ENCODE data around the gene TMEM140.
A peak's percentile ranks its signal among the peaks of the same experiment; 100 is the strongest.
"Not testable (repeated sequence)": the region's sequence is repeated elsewhere in the genome, so short reads cannot be mapped to it uniquely, and the experiment has no call there.

TMEM140 gene

GRCh38 chr7:135168489-135169140 lies 20.7 kb downstream of the TMEM140 start:
- TF ChIP-seq CTCF (IDR thresholded peaks at IDR 0.05) = no peak
- DNase-seq (ENCODE audit: low spot score) = no peak
- Histone ChIP-seq H3K27ac (peak overlapping the region; percentile 85 to 95), H3K4me3 (peak overlapping the region; percentile 86)

GRCh38 chr7:135169141-135169963 lies 21.5 kb downstream of the TMEM140 start:
- DNase-seq (ENCODE audit: low spot score) = no peak
- TF ChIP-seq CTCF (IDR thresholded peaks at IDR 0.05) = no peak
- peak overlapping the region; percentile 85 to 95 for H3K27ac ChIP-seq
- peak overlapping the region; percentile 86 for H3K4me3 ChIP-seq

- DNase-seq (ENCODE audit: low spot score) = no peak
Observed at GRCh38 chr7:135169964-135170273, 22.0 kb downstream of the TMEM140 start.

GRCh38 chr7:135170274-135170997 lies 22.6 kb downstream of the TMEM140 start, which contains the start of gene CYREN:
TSS of gene CYREN (minus strand) at chr7:135170707. CDS start at chr7:135168922, 1,785 bp downstream.
- TF ChIP-seq CTCF (IDR thresholded peaks at IDR 0.05) = peak; percentile 55
- DNase-seq (ENCODE audit: low spot score) = peak; percentile 97
- Histone ChIP-seq H3K4me3 (peak within 1 kb of the TSS; percentile 86), H3K27ac (peak within 1 kb of the TSS; percentile 85 to 95)

More at GRCh38 chr7:135169964-135170273, 22.0 kb downstream of the TMEM140 start:
- peak overlapping the region; percentile 85 to 95 for H3K27ac ChIP-seq
- H3K4me3 ChIP-seq = peak overlapping the region; percentile 86
- TF ChIP-seq CTCF (IDR thresholded peaks at IDR 0.05) = no peak

- Histone ChIP-seq H3K4me3 (peak overlapping the region; percentile 86), H3K27ac (peak overlapping the region; percentile 85 to 95)
- DNase-seq (ENCODE audit: low spot score) = not testable (repeated sequence)
- peak; percentile 6 for TF ChIP-seq CTCF (IDR thresholded peaks at IDR 0.05)
Observed at GRCh38 chr7:135170998-135171481, 23.2 kb downstream of the TMEM140 start.

- peak; percentile 85 for DNase-seq (ENCODE audit: low spot score)
- Histone ChIP-seq H3K27ac (peak overlapping the region; percentile 85 to 95), H3K4me3 (peak overlapping the region; percentile 54)
Observed at GRCh38 chr7:135171581-135172291, 23.9 kb downstream of the TMEM140 start.

- H3K4me3 ChIP-seq, H3K27ac ChIP-seq: not testable (repeated sequence)
- peak; percentile 26 for DNase-seq (ENCODE audit: low spot score)
Observed at GRCh38 chr7:135173916-135174315, 26.0 kb downstream of the TMEM140 start.
